CMK (cell line): ENCODE measurements around the gene ARPC1A.

ENCODE experiments used
- DNase-seq: peaks from one replicate; pipeline ENCODE4 v3.0.0-alpha.2; 2010; ENCODE audit warnings: low read depth

ARPC1A gene

GRCh38 chr7:99390941-99391602 lies 65.4 kb downstream of the ARPC1A start:
- DNase-seq, result no peak

GRCh38 chr7:99392046-99392445 lies 66.3 kb downstream of the ARPC1A start:
- DNase-seq, result no peak

- DNase-seq, result no peak
Observed at GRCh38 chr7:99392659-99393354, 67.1 kb downstream of the ARPC1A start.

GRCh38 chr7:99393355-99394187 lies 67.9 kb downstream of the ARPC1A start:
- no peak for DNase-seq

- DNase-seq, result no peak
Observed at GRCh38 chr7:99394188-99394502, 68.4 kb downstream of the ARPC1A start.

GRCh38 chr7:99395616-99396327 lies 70.1 kb downstream of the ARPC1A start:
- no peak for DNase-seq

- DNase-seq, result no peak
Observed at GRCh38 chr7:99396418-99397296, 71.0 kb downstream of the ARPC1A start.

GRCh38 chr7:99397297-99397983 lies 71.7 kb downstream of the ARPC1A start:
- DNase-seq, result no peak

GRCh38 chr7:99398891-99399445 lies 73.3 kb downstream of the ARPC1A start:
- no peak for DNase-seq

GRCh38 chr7:99399597-99399996 lies 73.9 kb downstream of the ARPC1A start:
- DNase-seq, result no peak

GRCh38 chr7:99402854-99403253 lies 77.2 kb downstream of the ARPC1A start:
- DNase-seq, result no peak

GRCh38 chr7:99403764-99404163 lies 78.1 kb downstream of the ARPC1A start:
- DNase-seq, result no peak

- DNase-seq, result no peak
Observed at GRCh38 chr7:99404235-99404976, 78.7 kb downstream of the ARPC1A start.

- no peak for DNase-seq
Observed at GRCh38 chr7:99404977-99405320, 79.3 kb downstream of the ARPC1A start.

GRCh38 chr7:99406557-99406956 lies 80.9 kb downstream of the ARPC1A start:
- DNase-seq, result no peak

GRCh38 chr7:99407872-99408378 lies 82.2 kb downstream of the ARPC1A start:
- no peak for DNase-seq

GRCh38 chr7:99408379-99409191 lies 82.9 kb downstream of the ARPC1A start, which contains the start of the genes BUD31 and PDAP1:
BUD31 (plus strand) TSS chr7:99408969; CDS start chr7:99411093, 2,124 bp downstream.
PDAP1 (minus strand) TSS chr7:99408597; CDS start chr7:99408548, 49 bp downstream.
- peak; percentile 90 for DNase-seq

- no peak for DNase-seq
Observed at GRCh38 chr7:99409192-99409572, 83.5 kb downstream of the ARPC1A start.

GRCh38 chr7:99409806-99410205 lies 84.1 kb downstream of the ARPC1A start:
- no peak for DNase-seq
